Esophagus muscularis mucosa (tissue), 3 donors: ENCODE measurements around the gene CHRDL2.

Source experiments
- CTCF ChIP-seq, 3 experiments: fragments of 200-600 bp in 2 of 3; fragments of 450-650 bp in 1 of 3; sonication (generic) in 2 of 3; IDR thresholded peaks; one replicate each; pipeline ENCODE4 v1.5.1; 2017 to 2019; ENCODE audit warnings: antibody characterized with exemption in 3 of 3, mild to moderate bottlenecking in 2 of 3, moderate library complexity in 1 of 3
- POLR2AphosphoS5 ChIP-seq, 2 donors: sonication (generic); formaldehyde crosslinking; IDR thresholded peaks; one replicate each; pipeline ENCODE4 v1.6.1; 2017; ENCODE audit warnings: antibody characterized with exemption in 2 of 2

GRCh38 chr11:74663315-74663714, 67.9 kb downstream of the CHRDL2 start:
- TF ChIP-seq CTCF (IDR thresholded peaks at IDR 0.05) (no peak), POLR2AphosphoS5 (IDR thresholded peaks at IDR 0.05) (no peak)
